Fibroblast of skin of right biceps (primary cell): Measurements from ENCODE around the gene DGAT2.

Source experiments
- DNase-seq: peaks from one replicate; pipeline ENCODE4 v3.0.0-alpha.2; 2013

Gene DGAT2

GRCh38 chr11:75802913-75803820 lies 34.6 kb downstream of the DGAT2 start:
- peak; percentile 56 for DNase-seq

- DNase-seq, result no peak
Measured at GRCh38 chr11:75809111-75809510, 40.5 kb downstream of the DGAT2 start.

GRCh38 chr11:75809991-75810390 lies 41.4 kb downstream of the DGAT2 start:
- no peak for DNase-seq

GRCh38 chr11:75810637-75811390 lies 42.2 kb downstream of the DGAT2 start:
- no peak for DNase-seq

GRCh38 chr11:75811485-75811884 lies 42.9 kb downstream of the DGAT2 start:
- DNase-seq, result no peak

- DNase-seq, result no peak
Measured at GRCh38 chr11:75812542-75813040, 44.0 kb downstream of the DGAT2 start.

- no peak for DNase-seq
Measured at GRCh38 chr11:75813124-75813523, 44.5 kb downstream of the DGAT2 start.

- peak; percentile 34 for DNase-seq
Measured at GRCh38 chr11:75813622-75814039, 45.1 kb downstream of the DGAT2 start.

GRCh38 chr11:75814363-75814676 lies 45.7 kb downstream of the DGAT2 start:
- no peak for DNase-seq

GRCh38 chr11:75814677-75815344 lies 46.2 kb downstream of the DGAT2 start, which contains the start of gene UVRAG:
UVRAG (plus strand) TSS chr11:75815210; CDS start chr11:75815408, 198 bp downstream.
- DNase-seq, result peak; percentile 99

GRCh38 chr11:75815345-75816168 lies 47.0 kb downstream of the DGAT2 start:
- peak; percentile 30 for DNase-seq

- no peak for DNase-seq
Measured at GRCh38 chr11:75816561-75817239, 48.1 kb downstream of the DGAT2 start.

- peak; percentile 22 for DNase-seq
Measured at GRCh38 chr11:75820645-75821044, 52.1 kb downstream of the DGAT2 start.

GRCh38 chr11:75821202-75821601 lies 52.6 kb downstream of the DGAT2 start:
- DNase-seq, result no peak

GRCh38 chr11:75822541-75822940 lies 54.0 kb downstream of the DGAT2 start:
- no peak for DNase-seq

- DNase-seq, result no peak
Measured at GRCh38 chr11:75823415-75823814, 54.8 kb downstream of the DGAT2 start.

GRCh38 chr11:75823946-75824345 lies 55.4 kb downstream of the DGAT2 start:
- no peak for DNase-seq

- DNase-seq, result peak; percentile 40
Measured at GRCh38 chr11:75826461-75827230, 58.1 kb downstream of the DGAT2 start.

- no peak for DNase-seq
Measured at GRCh38 chr11:75827562-75827961, 59.0 kb downstream of the DGAT2 start.

- no peak for DNase-seq
Measured at GRCh38 chr11:75831915-75832502, 63.4 kb downstream of the DGAT2 start.
